HG02973 (cell line): ENCODE results near the gene FOS.
"Not testable (repeated sequence)": the region's sequence is repeated elsewhere in the genome, so short reads cannot be mapped to it uniquely, and the experiment has no call there.

Experiments
- ATAC-seq: cut with Tn5 transposase; IDR thresholded peaks from one replicate; pipeline ENCODE4 v1.9.1; 2021; ENCODE audit warnings: moderate library complexity; ENCODE audit not compliant: unreplicated experiment

FOS gene

GRCh38 chr14:75293920-75294648 lies 15.5 kb downstream of the FOS start:
- ATAC-seq: peak; percentile 93

- ATAC-seq: no peak
Measured at GRCh38 chr14:75294649-75295033, 16.0 kb downstream of the FOS start.

GRCh38 chr14:75295061-75295461 lies 16.4 kb downstream of the FOS start:
- ATAC-seq: no peak

- ATAC-seq: no peak
Measured at GRCh38 chr14:75295491-75296345, 17.1 kb downstream of the FOS start.

GRCh38 chr14:75297411-75298040 lies 18.9 kb downstream of the FOS start:
- ATAC-seq: no peak

GRCh38 chr14:75298187-75298965 lies 19.7 kb downstream of the FOS start:
- ATAC-seq: no peak

GRCh38 chr14:75299059-75299458 lies 20.4 kb downstream of the FOS start:
- ATAC-seq: no peak

GRCh38 chr14:75299576-75299975 lies 20.9 kb downstream of the FOS start:
- ATAC-seq: no peak

- ATAC-seq: no peak
Measured at GRCh38 chr14:75301666-75302325, 23.2 kb downstream of the FOS start.

GRCh38 chr14:75303381-75303789 lies 24.8 kb downstream of the FOS start:
- no peak for ATAC-seq

GRCh38 chr14:75306410-75306809 lies 27.8 kb downstream of the FOS start:
- ATAC-seq: not testable (repeated sequence)

GRCh38 chr14:75306927-75307699 lies 28.5 kb downstream of the FOS start:
- ATAC-seq: no peak

GRCh38 chr14:75307700-75308379 lies 29.2 kb downstream of the FOS start:
- no peak for ATAC-seq

- ATAC-seq: not testable (repeated sequence)
Measured at GRCh38 chr14:75308991-75309390, 30.4 kb downstream of the FOS start.

GRCh38 chr14:75309561-75309960 lies 30.9 kb downstream of the FOS start:
- ATAC-seq: not testable (repeated sequence)

- ATAC-seq: no peak
Measured at GRCh38 chr14:75310295-75311111, 31.9 kb downstream of the FOS start.

- no peak for ATAC-seq
Measured at GRCh38 chr14:75311356-75311755, 32.7 kb downstream of the FOS start.

- ATAC-seq: no peak
Measured at GRCh38 chr14:75312341-75312740, 33.7 kb downstream of the FOS start.
